Upper lobe of left lung (tissue), 4 donors: ENCODE results near the gene MGAT5B.

Experiments
- EP300 ChIP-seq, 4 donors: sonication (generic); formaldehyde crosslinking; IDR thresholded peaks; one replicate each; pipeline ENCODE4 v1.5.1; 2017; ENCODE audit warnings: antibody characterized with exemption in 4 of 4, control low read depth in 2 of 4
- POLR2AphosphoS5 ChIP-seq, 2 donors: sonication (generic); formaldehyde crosslinking; IDR thresholded peaks; one replicate each; pipeline ENCODE4 v1.5.1; 2017; ENCODE audit warnings: antibody characterized with exemption in 2 of 2
- TF ChIP-seq, protein P1 (sequence below), 6 experiments: fragments of 450-650 bp in 4 of 6; fragments of 200-600 bp in 2 of 6; sonication (generic) in 2 of 6; IDR thresholded peaks; one replicate each; pipeline ENCODE4 v1.5.1; 2016 to 2019; ENCODE audit warnings: antibody characterized with exemption in 6 of 6

DNA sequence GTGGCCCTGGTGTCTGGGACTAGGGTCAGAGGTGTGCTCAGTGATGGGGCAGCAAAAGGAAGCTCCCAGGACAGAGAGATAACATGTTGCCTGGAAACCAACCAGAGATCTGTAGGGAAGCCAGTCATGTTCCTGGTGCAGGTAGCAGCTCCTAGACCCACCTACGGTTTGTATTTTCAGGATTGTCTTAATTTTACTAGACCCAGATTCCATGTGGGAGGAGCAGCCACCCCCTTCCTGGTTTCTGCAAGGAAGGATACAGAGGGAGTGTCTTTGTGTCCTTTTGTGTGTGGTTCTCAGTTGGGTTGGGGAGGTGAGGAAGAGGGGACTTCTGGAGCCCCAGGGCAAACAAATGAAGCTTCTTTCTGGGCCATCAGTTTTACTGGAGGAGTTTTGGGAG lies 53.9 kb downstream of the MGAT5B start:
- TF ChIP-seq, protein P1, sequence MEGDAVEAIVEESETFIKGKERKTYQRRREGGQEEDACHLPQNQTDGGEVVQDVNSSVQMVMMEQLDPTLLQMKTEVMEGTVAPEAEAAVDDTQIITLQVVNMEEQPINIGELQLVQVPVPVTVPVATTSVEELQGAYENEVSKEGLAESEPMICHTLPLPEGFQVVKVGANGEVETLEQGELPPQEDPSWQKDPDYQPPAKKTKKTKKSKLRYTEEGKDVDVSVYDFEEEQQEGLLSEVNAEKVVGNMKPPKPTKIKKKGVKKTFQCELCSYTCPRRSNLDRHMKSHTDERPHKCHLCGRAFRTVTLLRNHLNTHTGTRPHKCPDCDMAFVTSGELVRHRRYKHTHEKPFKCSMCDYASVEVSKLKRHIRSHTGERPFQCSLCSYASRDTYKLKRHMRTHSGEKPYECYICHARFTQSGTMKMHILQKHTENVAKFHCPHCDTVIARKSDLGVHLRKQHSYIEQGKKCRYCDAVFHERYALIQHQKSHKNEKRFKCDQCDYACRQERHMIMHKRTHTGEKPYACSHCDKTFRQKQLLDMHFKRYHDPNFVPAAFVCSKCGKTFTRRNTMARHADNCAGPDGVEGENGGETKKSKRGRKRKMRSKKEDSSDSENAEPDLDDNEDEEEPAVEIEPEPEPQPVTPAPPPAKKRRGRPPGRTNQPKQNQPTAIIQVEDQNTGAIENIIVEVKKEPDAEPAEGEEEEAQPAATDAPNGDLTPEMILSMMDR (IDR thresholded peaks at IDR 0.05), result no peak
- TF ChIP-seq POLR2AphosphoS5 (IDR thresholded peaks at IDR 0.05), result no peak
- no peak for TF ChIP-seq EP300 (IDR thresholded peaks at IDR 0.05)
